ENCODE results near the gene CENPP.

The CENPP gene

DNA sequence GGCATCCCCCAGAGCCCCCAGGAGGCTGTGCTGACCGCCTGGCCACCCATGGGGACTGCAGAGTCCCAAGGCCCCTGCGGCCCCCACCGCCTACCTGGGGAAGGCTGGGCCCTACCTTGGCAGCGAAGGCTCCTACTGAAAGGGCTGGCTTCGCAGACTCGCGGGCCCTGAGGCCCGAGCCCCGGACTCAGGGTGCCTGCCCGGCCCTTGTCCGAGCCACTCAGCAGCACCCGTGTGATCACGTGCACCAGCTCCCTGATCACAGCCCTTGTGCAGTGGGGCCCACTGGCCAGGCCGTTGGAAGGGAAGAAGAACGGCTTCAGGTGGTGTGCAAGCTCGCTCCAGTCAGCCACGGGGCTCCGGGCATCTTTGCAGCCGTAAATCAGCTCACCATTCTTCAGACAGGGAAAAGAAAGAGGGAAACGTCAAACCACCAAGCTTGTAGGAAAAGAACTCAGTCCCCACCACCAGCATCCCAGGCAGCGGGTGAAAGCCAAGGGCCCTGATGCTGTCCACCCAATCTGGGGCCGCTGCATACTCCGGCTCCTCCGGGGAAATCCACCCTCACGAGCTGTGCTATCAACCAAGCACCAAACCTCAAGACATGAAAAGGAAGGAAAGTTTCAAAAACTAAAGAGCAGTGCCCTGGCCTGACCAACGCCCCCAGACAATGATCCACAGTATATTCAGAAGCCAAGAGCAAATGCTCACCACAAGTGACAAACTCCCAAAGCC lies 312.3 kb downstream of the CENPP start:
- Histone ChIP-seq H3K27me3 (ENCODE audit: low read depth, low read length) (no peaks in the 10 kb centered on the region), H4K20me1 (ENCODE audit: insufficient read depth, low read length) (no peaks in the 10 kb centered on the region), H2AFZ (ENCODE audit: low read depth, low read length) (no peak overlapping the region), H3K9ac (ENCODE audit: low read length) (no peak overlapping the region), H3K36me3 (replicated peaks; ENCODE audit: low read depth, low read length) (peaks cover 42% of the 10 kb centered on the region), H3K9me3 (ENCODE audit: insufficient read depth, low read length) (no peaks in the 10 kb centered on the region), H3K4me3 (ENCODE audit: low read length) (no peak overlapping the region), H3K27ac (ENCODE audit: low read length) (no peak overlapping the region), H3K79me2 (ENCODE audit: low read length) (no peaks in the 10 kb centered on the region), H3K4me2 (ENCODE audit: low read length) (no peak overlapping the region), H3K4me1 (ENCODE audit: low read length) (0 out of 2 replicates have a peak, but pooled peaks cover 5% of the 10 kb centered on the region)
- TF ChIP-seq, protein P1, sequence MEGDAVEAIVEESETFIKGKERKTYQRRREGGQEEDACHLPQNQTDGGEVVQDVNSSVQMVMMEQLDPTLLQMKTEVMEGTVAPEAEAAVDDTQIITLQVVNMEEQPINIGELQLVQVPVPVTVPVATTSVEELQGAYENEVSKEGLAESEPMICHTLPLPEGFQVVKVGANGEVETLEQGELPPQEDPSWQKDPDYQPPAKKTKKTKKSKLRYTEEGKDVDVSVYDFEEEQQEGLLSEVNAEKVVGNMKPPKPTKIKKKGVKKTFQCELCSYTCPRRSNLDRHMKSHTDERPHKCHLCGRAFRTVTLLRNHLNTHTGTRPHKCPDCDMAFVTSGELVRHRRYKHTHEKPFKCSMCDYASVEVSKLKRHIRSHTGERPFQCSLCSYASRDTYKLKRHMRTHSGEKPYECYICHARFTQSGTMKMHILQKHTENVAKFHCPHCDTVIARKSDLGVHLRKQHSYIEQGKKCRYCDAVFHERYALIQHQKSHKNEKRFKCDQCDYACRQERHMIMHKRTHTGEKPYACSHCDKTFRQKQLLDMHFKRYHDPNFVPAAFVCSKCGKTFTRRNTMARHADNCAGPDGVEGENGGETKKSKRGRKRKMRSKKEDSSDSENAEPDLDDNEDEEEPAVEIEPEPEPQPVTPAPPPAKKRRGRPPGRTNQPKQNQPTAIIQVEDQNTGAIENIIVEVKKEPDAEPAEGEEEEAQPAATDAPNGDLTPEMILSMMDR (IDR thresholded peaks at IDR 0.05; ENCODE audit: low read depth, low read length), result no peak
- no peak for TF ChIP-seq EZH2phosphoT487 (IDR thresholded peaks at IDR 0.05; ENCODE audit: low read depth)

DNA sequence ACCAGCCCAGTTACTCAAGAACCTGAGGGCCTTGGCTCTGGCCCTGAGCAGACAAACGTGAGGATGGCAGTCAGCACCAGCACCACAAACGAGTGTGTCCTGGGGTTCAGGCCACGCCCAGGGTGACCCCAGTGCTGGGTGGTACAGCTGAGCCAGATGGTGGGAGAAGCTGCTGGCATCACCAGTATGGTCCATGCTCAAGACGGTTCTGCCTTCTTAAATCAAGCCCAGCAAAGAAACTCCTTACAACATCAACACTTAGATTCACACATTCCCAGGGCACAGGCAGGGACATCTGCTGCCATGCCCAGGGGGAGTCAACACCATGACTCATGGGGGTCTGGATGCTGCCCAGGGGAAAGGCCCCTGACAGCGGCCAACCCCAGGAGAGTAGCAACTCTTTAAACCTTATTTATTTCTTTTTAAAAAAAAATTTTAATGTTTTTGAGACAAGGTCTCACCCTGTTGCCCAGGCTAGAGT lies 312.9 kb downstream of the CENPP start:
- Histone ChIP-seq H3K9ac (ENCODE audit: low read length) (no peak overlapping the region), H3K27ac (ENCODE audit: low read length) (no peak overlapping the region), H3K79me2 (ENCODE audit: low read length) (no peaks in the 10 kb centered on the region), H3K9me3 (ENCODE audit: insufficient read depth, low read length) (no peaks in the 10 kb centered on the region), H3K4me1 (ENCODE audit: low read length) (0 out of 2 replicates have a peak, but pooled peaks cover 5% of the 10 kb centered on the region), H3K36me3 (replicated peaks; ENCODE audit: low read depth, low read length) (peaks cover 40% of the 10 kb centered on the region), H3K4me3 (ENCODE audit: low read length) (no peak overlapping the region), H2AFZ (ENCODE audit: low read depth, low read length) (no peak overlapping the region), H4K20me1 (ENCODE audit: insufficient read depth, low read length) (no peaks in the 10 kb centered on the region), H3K4me2 (ENCODE audit: low read length) (no peak overlapping the region), H3K27me3 (ENCODE audit: low read depth, low read length) (no peaks in the 10 kb centered on the region)
- TF ChIP-seq, protein P1 (IDR thresholded peaks at IDR 0.05; ENCODE audit: low read depth, low read length), result no peak
- TF ChIP-seq EZH2phosphoT487 (IDR thresholded peaks at IDR 0.05; ENCODE audit: low read depth), result no peak

DNA sequence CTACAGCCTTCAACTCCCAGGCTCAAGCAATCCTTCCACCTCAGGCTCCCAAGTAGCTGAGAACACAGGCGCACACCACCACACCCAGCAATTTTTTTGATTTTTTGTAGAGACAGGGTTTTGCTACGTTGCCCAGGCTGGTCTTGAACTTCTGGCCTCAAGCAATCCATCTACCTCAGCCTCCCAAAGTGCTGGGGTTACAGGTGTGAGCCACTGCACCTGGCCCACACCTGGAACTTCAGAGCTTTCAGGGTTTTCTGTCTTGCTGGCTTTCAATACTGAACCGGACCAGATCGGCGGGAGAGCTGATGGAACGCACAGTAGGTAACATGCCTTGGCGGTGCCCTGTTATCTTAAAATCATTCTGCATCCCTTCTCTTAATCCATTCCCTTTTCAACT lies 313.4 kb downstream of the CENPP start:
- Histone ChIP-seq H3K27me3 (ENCODE audit: low read depth, low read length) (no peaks in the 10 kb centered on the region), H3K4me2 (ENCODE audit: low read length) (no peak overlapping the region), H3K4me1 (ENCODE audit: low read length) (0 out of 2 replicates have a peak, but pooled peaks cover 5% of the 10 kb centered on the region), H3K27ac (ENCODE audit: low read length) (no peak overlapping the region), H2AFZ (ENCODE audit: low read depth, low read length) (no peak overlapping the region), H3K9me3 (ENCODE audit: insufficient read depth, low read length) (no peaks in the 10 kb centered on the region), H3K36me3 (replicated peaks; ENCODE audit: low read depth, low read length) (peaks cover 41% of the 10 kb centered on the region), H3K9ac (ENCODE audit: low read length) (no peak overlapping the region), H3K79me2 (ENCODE audit: low read length) (no peaks in the 10 kb centered on the region), H3K4me3 (ENCODE audit: low read length) (no peak overlapping the region), H4K20me1 (ENCODE audit: insufficient read depth, low read length) (no peaks in the 10 kb centered on the region)
- TF ChIP-seq, protein P1 (IDR thresholded peaks at IDR 0.05; ENCODE audit: low read depth, low read length), result no peak
- no peak for TF ChIP-seq EZH2phosphoT487 (IDR thresholded peaks at IDR 0.05; ENCODE audit: low read depth)

DNA sequence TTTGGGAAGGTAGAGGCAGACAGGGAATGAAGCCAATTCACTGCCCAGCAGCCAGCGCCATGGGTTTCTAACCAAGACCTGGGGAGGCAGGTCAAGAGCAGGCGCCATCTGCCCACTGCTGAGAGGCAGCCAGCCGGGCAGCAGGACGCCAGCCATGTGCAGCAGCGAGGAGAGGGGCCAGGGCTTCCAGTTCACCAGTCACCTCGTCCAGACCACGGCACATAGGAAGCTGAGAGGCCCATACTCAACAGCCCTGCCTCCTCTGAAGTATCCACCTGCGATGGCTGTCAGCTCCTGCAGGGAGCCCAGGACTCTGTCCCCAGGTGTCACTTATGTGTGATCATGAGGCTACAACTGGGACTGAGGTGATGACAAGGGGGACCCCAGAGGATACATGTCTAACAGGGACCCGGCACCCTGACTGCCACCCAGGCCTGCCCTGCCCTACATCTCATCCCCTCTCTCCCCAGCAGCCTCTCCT lies 314.1 kb downstream of the CENPP start:
- Histone ChIP-seq H3K79me2 (ENCODE audit: low read length) (no peaks in the 10 kb centered on the region), H3K9ac (ENCODE audit: low read length) (no peak overlapping the region), H2AFZ (ENCODE audit: low read depth, low read length) (no peak overlapping the region), H3K36me3 (replicated peaks; ENCODE audit: low read depth, low read length) (peaks cover 39% of the 10 kb centered on the region), H3K27me3 (ENCODE audit: low read depth, low read length) (no peaks in the 10 kb centered on the region), H3K4me3 (ENCODE audit: low read length) (no peak overlapping the region), H3K4me1 (ENCODE audit: low read length) (no peaks in the 10 kb centered on the region), H3K27ac (ENCODE audit: low read length) (no peak overlapping the region), H3K9me3 (ENCODE audit: insufficient read depth, low read length) (no peaks in the 10 kb centered on the region), H4K20me1 (ENCODE audit: insufficient read depth, low read length) (no peaks in the 10 kb centered on the region), H3K4me2 (ENCODE audit: low read length) (no peak overlapping the region)
- TF ChIP-seq, protein P1 (IDR thresholded peaks at IDR 0.05; ENCODE audit: low read depth, low read length), result no peak
- no peak for TF ChIP-seq EZH2phosphoT487 (IDR thresholded peaks at IDR 0.05; ENCODE audit: low read depth)
